A673 (cell line): ENCODE results near the gene CYP2W1. TPM values are rescaled to one million over a fixed set of nuclear protein-coding genes. Genes with fewer than 3 reads are reported as not detected.

Experiments used
- BruUV-seq: library from RNA; stranded (reverse); fragments of 400-500 nt; replicated peaks from 2 replicates; lab custom pipeline; 2021; lab: Mats Ljungman, UMichigan
- CTCF ChIA-PET: fragments of 300-600 bp; sonication (Branson Sonifier 250); formaldehyde crosslinking; loops from one replicate; lab custom pipeline; 2022; ENCODE audit warnings: antibody characterized with exemption; lab: Charles Lee
- POLR2A ChIA-PET: fragments of 300-600 bp; sonication (Branson Sonifier 250); formaldehyde crosslinking; loops from one replicate; lab custom pipeline; 2022; ENCODE audit warnings: antibody characterized with exemption; ENCODE audit not compliant: low non-redundant PET; lab: Charles Lee
- DNase-seq: peaks from one replicate; pipeline ENCODE4 v3.0.0-alpha.2; 2015; ENCODE audit warnings: low spot score
- H3K27ac ChIP-seq: fragments of 200-600 bp; sonication (generic); 2 replicates; pipeline ENCODE4 v1.5.1; 2016; ENCODE audit warnings: mixed run types, low read depth, mild to moderate bottlenecking, mixed read lengths, antibody characterized with exemption, low read length; ENCODE audit not compliant: poor library complexity, severe bottlenecking
- H3K27me3 ChIP-seq: fragments of 200-600 bp; sonication (generic); replicated peaks from 2 replicates; pipeline ENCODE4 v1.6.1; 2017; ENCODE audit warnings: mixed run types, low read depth, mild to moderate bottlenecking, mixed read lengths, antibody characterized with exemption, low read length; ENCODE audit not compliant: insufficient read depth, poor library complexity
- H3K36me3 ChIP-seq: fragments of 200-600 bp; sonication (generic); 2 replicates; pipeline ENCODE4 v1.6.1; 2016; ENCODE audit warnings: mixed run types, mild to moderate bottlenecking, mixed read lengths, antibody characterized with exemption, low read length; ENCODE audit not compliant: insufficient read depth, poor library complexity, severe bottlenecking
- H3K4me1 ChIP-seq: fragments of 200-600 bp; sonication (generic); 2 replicates; pipeline ENCODE4 v1.6.1; 2017; ENCODE audit warnings: mixed run types, mild to moderate bottlenecking, mixed read lengths, antibody characterized with exemption, low read length; ENCODE audit not compliant: insufficient read depth, poor library complexity, severe bottlenecking
- H3K4me3 ChIP-seq: fragments of 200-600 bp; sonication (generic); 2 replicates; pipeline ENCODE4 v1.5.1; 2016; ENCODE audit warnings: low read depth, mixed run types, mild to moderate bottlenecking, mixed read lengths, low read length; ENCODE audit not compliant: poor library complexity, severe bottlenecking
- H3K9me3 ChIP-seq: fragments of 200-600 bp; sonication (generic); 2 replicates; pipeline ENCODE4 v1.6.1; 2016; ENCODE audit warnings: mixed run types, low read depth, mild to moderate bottlenecking, mixed read lengths, antibody characterized with exemption, low read length; ENCODE audit not compliant: poor library complexity, severe bottlenecking
- EZH2 ChIP-seq: fragments of 200-600 bp; sonication (generic); IDR thresholded peaks from 2 replicates; pipeline ENCODE4 v1.6.1; 2017; ENCODE audit warnings: borderline replicate concordance, low read depth, mild to moderate bottlenecking, mixed read lengths, antibody characterized with exemption, low read length; ENCODE audit not compliant: poor library complexity, severe bottlenecking
- intact Hi-C: fragments of 100-400 bp; cut with micrococcal nuclease; formaldehyde crosslinking; loops from one replicate; pipeline ENCODE4 v1.10.0; 2022; ENCODE audit not compliant: unreplicated experiment
- total RNA-seq: library from RNA; stranded (reverse); gene quantifications from 2 replicates; pipeline ENCODE4 v1.2.3, GENCODE V29; 2021
- TF ChIP-seq, protein P1 (sequence below): fragments of 300-800, 200-600 bp; sonication (generic); conservative IDR thresholded peaks from 2 replicates; pipeline ENCODE4 v1.5.1; 2017; ENCODE audit warnings: low read depth, mild to moderate bottlenecking, antibody characterized with exemption, low read length, moderate library complexity, mixed read lengths

Gene CYP2W1
- total RNA-seq, 1 experiment from 2014 or later = not detected

DNA sequence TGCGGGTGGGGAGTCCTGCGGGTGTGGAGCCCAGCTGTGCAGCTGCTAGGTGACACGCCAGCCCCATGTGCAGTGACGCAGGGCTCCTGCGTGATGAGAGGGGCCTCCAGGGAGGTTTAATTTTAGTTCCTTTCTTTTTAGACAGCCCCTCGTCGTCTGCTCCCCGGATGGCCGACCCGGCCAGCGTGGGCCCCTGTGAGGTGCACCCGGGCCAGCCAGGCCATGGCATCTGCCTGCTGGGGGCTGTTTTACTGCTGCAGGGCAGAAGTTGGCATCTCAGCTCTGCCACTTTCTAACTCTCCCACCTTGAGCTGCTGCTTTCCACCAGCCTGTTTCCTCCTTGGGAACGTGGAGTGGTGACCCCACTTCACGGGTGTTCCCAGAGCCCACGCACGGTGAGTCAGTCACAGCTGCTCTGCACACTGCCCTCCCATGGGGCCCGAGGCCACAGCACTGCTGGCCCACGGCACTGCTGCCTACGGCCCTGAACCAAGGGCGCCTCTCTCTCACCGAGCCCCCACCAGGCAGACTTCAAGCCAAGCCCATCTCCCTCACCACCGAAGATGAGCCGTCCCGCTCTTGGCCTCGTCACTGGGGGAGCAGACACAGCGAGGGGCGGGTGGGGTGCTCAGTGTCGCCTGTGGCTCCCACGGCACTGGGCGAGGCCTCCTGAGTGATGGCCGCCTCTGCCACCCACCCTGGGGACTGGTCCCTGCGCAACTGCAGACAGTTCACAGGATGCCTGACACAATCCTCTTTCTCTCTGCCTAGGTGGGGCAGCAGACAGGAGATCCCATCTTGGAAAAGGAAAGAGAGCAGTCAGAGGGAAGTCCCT is 21.3 kb downstream of the CYP2W1 start:
- Histone ChIP-seq H3K4me1 (no peaks in the 10 kb centered on the region), H3K27ac (no peak overlapping the region), H3K36me3 (peaks cover 3% of the 10 kb centered on the region), H3K27me3 (no peaks in the 10 kb centered on the region), H3K9me3 (no peaks in the 10 kb centered on the region), H3K4me3 (no peak overlapping the region)
- TF ChIP-seq, protein P1, sequence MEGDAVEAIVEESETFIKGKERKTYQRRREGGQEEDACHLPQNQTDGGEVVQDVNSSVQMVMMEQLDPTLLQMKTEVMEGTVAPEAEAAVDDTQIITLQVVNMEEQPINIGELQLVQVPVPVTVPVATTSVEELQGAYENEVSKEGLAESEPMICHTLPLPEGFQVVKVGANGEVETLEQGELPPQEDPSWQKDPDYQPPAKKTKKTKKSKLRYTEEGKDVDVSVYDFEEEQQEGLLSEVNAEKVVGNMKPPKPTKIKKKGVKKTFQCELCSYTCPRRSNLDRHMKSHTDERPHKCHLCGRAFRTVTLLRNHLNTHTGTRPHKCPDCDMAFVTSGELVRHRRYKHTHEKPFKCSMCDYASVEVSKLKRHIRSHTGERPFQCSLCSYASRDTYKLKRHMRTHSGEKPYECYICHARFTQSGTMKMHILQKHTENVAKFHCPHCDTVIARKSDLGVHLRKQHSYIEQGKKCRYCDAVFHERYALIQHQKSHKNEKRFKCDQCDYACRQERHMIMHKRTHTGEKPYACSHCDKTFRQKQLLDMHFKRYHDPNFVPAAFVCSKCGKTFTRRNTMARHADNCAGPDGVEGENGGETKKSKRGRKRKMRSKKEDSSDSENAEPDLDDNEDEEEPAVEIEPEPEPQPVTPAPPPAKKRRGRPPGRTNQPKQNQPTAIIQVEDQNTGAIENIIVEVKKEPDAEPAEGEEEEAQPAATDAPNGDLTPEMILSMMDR = no peak
- no peak for DNase-seq
- no TSS peak for BruUV-seq
- ChIA-PET POLR2A (interaction anchor here (0.7 kb wide), 1 partner anchor 164 kb away, joined by 4 read pairs; no protein-coding TSS in a partner anchor), CTCF (interaction anchor here (2.1 kb wide), 1 partner anchor 11 kb away, joined by 4 read pairs; no protein-coding TSS in a partner anchor)
- intact Hi-C loops = no loop called here

DNA sequence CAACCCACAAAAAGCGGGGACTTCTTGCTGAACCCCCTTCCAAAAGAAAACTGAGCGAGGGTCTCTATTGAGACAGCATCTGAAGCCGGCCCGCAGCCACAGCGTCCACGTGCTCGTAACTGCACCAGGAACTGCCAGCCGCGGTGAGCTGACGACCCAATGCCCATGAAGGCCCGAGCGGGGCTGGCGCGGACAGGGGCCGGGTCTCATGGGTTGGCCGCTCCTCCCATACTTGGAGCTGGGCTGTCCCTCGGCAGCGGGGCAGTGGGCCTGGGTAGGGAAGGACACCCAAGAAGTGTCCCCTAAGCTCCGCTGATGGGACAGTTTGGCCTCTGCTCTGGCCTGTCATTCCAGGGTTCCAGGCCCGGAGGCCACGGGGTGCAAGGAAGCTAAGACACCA is 22.3 kb downstream of the CYP2W1 start:
- no peaks in the 10 kb centered on the region for H3K4me1 ChIP-seq
- no TSS peak for BruUV-seq
- ChIA-PET POLR2A (interaction anchor here (0.7 kb wide), 1 partner anchor 163 kb away, joined by 4 read pairs; no protein-coding TSS in a partner anchor), CTCF (interaction anchor here (0.6 to 2.1 kb wide), 3 partner anchors 12 to 408 kb away, joined by 3 to 6 read pairs (median 4); no protein-coding TSS in a partner anchor)
- intact Hi-C loops = no loop called here
- DNase-seq = no peak
- peaks cover 7% of the 10 kb centered on the region for H3K36me3 ChIP-seq
- TF ChIP-seq EZH2 = no peak
- TF ChIP-seq, protein P1 = no peak
- H3K27ac ChIP-seq = no peak overlapping the region
- H3K27me3 ChIP-seq = no peaks in the 10 kb centered on the region
- no peaks in the 10 kb centered on the region for H3K9me3 ChIP-seq
- no peak overlapping the region for H3K4me3 ChIP-seq

DNA sequence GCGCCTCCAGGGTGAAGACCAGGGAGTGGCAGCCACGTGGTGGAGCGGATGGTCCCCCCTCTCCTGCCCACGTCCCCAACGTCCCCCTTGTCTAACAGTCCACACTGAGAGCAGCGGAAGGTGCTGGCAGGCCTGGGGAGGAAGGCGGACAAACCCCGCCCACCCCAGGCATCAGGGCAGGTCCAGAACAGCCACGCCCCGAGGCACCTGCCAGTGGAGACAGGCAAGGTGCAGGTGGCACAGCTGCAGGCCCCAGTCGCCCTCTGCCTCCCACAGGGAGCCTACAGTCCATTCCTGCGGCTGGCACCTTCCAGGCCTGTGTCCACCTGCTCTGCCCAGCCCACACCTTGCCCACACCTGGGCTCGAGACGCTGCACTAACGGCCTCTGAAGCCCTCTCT is 24.9 kb downstream of the CYP2W1 start:
- ChIA-PET POLR2A (no interaction called here), CTCF (no interaction called here)
- intact Hi-C loops = no loop called here
- no peaks in the 10 kb centered on the region for H3K4me1 ChIP-seq
- no peak overlapping the region for H3K4me3 ChIP-seq
- no TSS peak for BruUV-seq
- H3K27ac ChIP-seq = no peak overlapping the region
- peaks cover 7% of the 10 kb centered on the region for H3K36me3 ChIP-seq
- no peaks in the 10 kb centered on the region for H3K27me3 ChIP-seq
- no peaks in the 10 kb centered on the region for H3K9me3 ChIP-seq
- DNase-seq = no peak
- TF ChIP-seq, protein P1 = no peak
- no peak for TF ChIP-seq EZH2
